ENCODE data around the gene ARSK.

- TF ChIP-seq ZFP3 (tag by site-specific recombination; IDR thresholded peaks at IDR 0.05; ENCODE audit: low read depth) = no peak
- TF ChIP-seq, protein P1, sequence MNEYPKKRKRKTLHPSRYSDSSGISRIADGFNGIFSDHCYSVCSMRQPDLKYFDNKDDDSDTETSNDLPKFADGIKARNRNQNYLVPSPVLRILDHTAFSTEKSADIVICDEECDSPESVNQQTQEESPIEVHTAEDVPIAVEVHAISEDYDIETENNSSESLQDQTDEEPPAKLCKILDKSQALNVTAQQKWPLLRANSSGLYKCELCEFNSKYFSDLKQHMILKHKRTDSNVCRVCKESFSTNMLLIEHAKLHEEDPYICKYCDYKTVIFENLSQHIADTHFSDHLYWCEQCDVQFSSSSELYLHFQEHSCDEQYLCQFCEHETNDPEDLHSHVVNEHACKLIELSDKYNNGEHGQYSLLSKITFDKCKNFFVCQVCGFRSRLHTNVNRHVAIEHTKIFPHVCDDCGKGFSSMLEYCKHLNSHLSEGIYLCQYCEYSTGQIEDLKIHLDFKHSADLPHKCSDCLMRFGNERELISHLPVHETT (tag by site-specific recombination; IDR thresholded peaks at IDR 0.05) = no peak
Observed at GRCh38 chr5:95610546-95610945, 55.6 kb downstream of the ARSK start.

Measured in HEK293 (cell line).